ENCODE data around the gene ASB4.

ASB4 gene

GRCh38 chr7:95511716-95512260, 26.0 kb downstream of the ASB4 start:
- peak; percentile 82 for DNase-seq
- in situ Hi-C loops (cut with HindIII; ENCODE audit: low pct_ligation_motif_present, low pct_unique_long_range_greater_than_20kb, low sequenced_read_pairs) = no loop called here

- in situ Hi-C loops (cut with HindIII; ENCODE audit: low pct_ligation_motif_present, low pct_unique_long_range_greater_than_20kb, low sequenced_read_pairs) = no loop called here
- no peak for DNase-seq
These were observed 31.7 kb downstream of the ASB4 start for GRCh38 chr7:95517458-95517857.

GRCh38 chr7:95517870-95518269, 32.1 kb downstream of the ASB4 start:
- in situ Hi-C loops (cut with HindIII; ENCODE audit: low pct_ligation_motif_present, low pct_unique_long_range_greater_than_20kb, low sequenced_read_pairs) = no loop called here

GRCh38 chr7:95520136-95520535, 34.4 kb downstream of the ASB4 start:
- in situ Hi-C loops (cut with HindIII; ENCODE audit: low pct_ligation_motif_present, low pct_unique_long_range_greater_than_20kb, low sequenced_read_pairs) = loop anchor here (10.0 kb wide), 1 partner anchor 165 kb away; no protein-coding TSS in a partner anchor
- no peak for DNase-seq

More at GRCh38 chr7:95517870-95518269, 32.1 kb downstream of the ASB4 start:
- no peak for DNase-seq

- in situ Hi-C loops (cut with HindIII; ENCODE audit: low pct_ligation_motif_present, low pct_unique_long_range_greater_than_20kb, low sequenced_read_pairs) = loop anchor here (10.0 kb wide), 1 partner anchor 159 kb away; no protein-coding TSS in a partner anchor
These were observed 39.8 kb downstream of the ASB4 start for GRCh38 chr7:95525503-95525902.

GRCh38 chr7:95526128-95526738, 40.5 kb downstream of the ASB4 start:
- no peak for DNase-seq
- in situ Hi-C loops (cut with HindIII; ENCODE audit: low pct_ligation_motif_present, low pct_unique_long_range_greater_than_20kb, low sequenced_read_pairs) = loop anchor here (10.0 kb wide), 1 partner anchor 159 kb away; no protein-coding TSS in a partner anchor

More at GRCh38 chr7:95525503-95525902, 39.8 kb downstream of the ASB4 start:
- DNase-seq = no peak

GRCh38 chr7:95527033-95527775, 41.5 kb downstream of the ASB4 start:
- in situ Hi-C loops (cut with HindIII; ENCODE audit: low pct_ligation_motif_present, low pct_unique_long_range_greater_than_20kb, low sequenced_read_pairs) = loop anchor here (10.0 kb wide), 1 partner anchor 158 kb away; no protein-coding TSS in a partner anchor
- DNase-seq = peak; percentile 76

GRCh38 chr7:95527776-95528250, 42.1 kb downstream of the ASB4 start:
- in situ Hi-C loops (cut with HindIII; ENCODE audit: low pct_ligation_motif_present, low pct_unique_long_range_greater_than_20kb, low sequenced_read_pairs) = loop anchor here (10.0 kb wide), 1 partner anchor 157 kb away; no protein-coding TSS in a partner anchor
- DNase-seq = no peak

GRCh38 chr7:95529701-95530100, 44.0 kb downstream of the ASB4 start:
- no peak for DNase-seq
- in situ Hi-C loops (cut with HindIII; ENCODE audit: low pct_ligation_motif_present, low pct_unique_long_range_greater_than_20kb, low sequenced_read_pairs) = loop anchor here (10.0 kb wide), 1 partner anchor 155 kb away; no protein-coding TSS in a partner anchor

GRCh38 chr7:95530881-95531280, 45.1 kb downstream of the ASB4 start:
- no peak for DNase-seq
- in situ Hi-C loops (cut with HindIII; ENCODE audit: low pct_ligation_motif_present, low pct_unique_long_range_greater_than_20kb, low sequenced_read_pairs) = no loop called here

GRCh38 chr7:95531605-95532219, 46.0 kb downstream of the ASB4 start:
- DNase-seq = no peak
- in situ Hi-C loops (cut with HindIII; ENCODE audit: low pct_ligation_motif_present, low pct_unique_long_range_greater_than_20kb, low sequenced_read_pairs) = no loop called here

- no peak for DNase-seq
- in situ Hi-C loops (cut with HindIII; ENCODE audit: low pct_ligation_motif_present, low pct_unique_long_range_greater_than_20kb, low sequenced_read_pairs) = no loop called here
These were observed 49.1 kb downstream of the ASB4 start for GRCh38 chr7:95534796-95535195.

GRCh38 chr7:95535662-95536061, 49.9 kb downstream of the ASB4 start:
- no peak for DNase-seq
- in situ Hi-C loops (cut with HindIII; ENCODE audit: low pct_ligation_motif_present, low pct_unique_long_range_greater_than_20kb, low sequenced_read_pairs) = no loop called here

GRCh38 chr7:95536656-95537311, 51.0 kb downstream of the ASB4 start:
- DNase-seq = no peak
- in situ Hi-C loops (cut with HindIII; ENCODE audit: low pct_ligation_motif_present, low pct_unique_long_range_greater_than_20kb, low sequenced_read_pairs) = no loop called here

GRCh38 chr7:95537468-95537867, 51.7 kb downstream of the ASB4 start:
- DNase-seq = no peak
- in situ Hi-C loops (cut with HindIII; ENCODE audit: low pct_ligation_motif_present, low pct_unique_long_range_greater_than_20kb, low sequenced_read_pairs) = no loop called here

- in situ Hi-C loops (cut with HindIII; ENCODE audit: low pct_ligation_motif_present, low pct_unique_long_range_greater_than_20kb, low sequenced_read_pairs) = no loop called here
These were observed 53.7 kb downstream of the ASB4 start for GRCh38 chr7:95539426-95539825.

GRCh38 chr7:95540366-95540765, 54.6 kb downstream of the ASB4 start:
- in situ Hi-C loops (cut with HindIII; ENCODE audit: low pct_ligation_motif_present, low pct_unique_long_range_greater_than_20kb, low sequenced_read_pairs) = no loop called here
- DNase-seq = no peak

More at GRCh38 chr7:95539426-95539825, 53.7 kb downstream of the ASB4 start:
- no peak for DNase-seq

- DNase-seq = no peak
- in situ Hi-C loops (cut with HindIII; ENCODE audit: low pct_ligation_motif_present, low pct_unique_long_range_greater_than_20kb, low sequenced_read_pairs) = no loop called here
These were observed 57.6 kb downstream of the ASB4 start for GRCh38 chr7:95543312-95543711.

Data from ACHN (cell line).